IMR-90 (cell line): ENCODE data around the gene SUPT3H. TPM values are rescaled to one million over a fixed set of nuclear protein-coding genes. Genes with fewer than 3 reads are reported as not detected.

ENCODE experiments used
- ATAC-seq: fragments of 200-7000 bp; cut with Tn5 transposase; 2 replicates; pipeline ENCODE4 v1.9.1; 2020; ENCODE audit warnings: low read depth, mild to moderate bottlenecking, moderate library complexity
- BruUV-seq: library from RNA; stranded (reverse); fragments of 400-500 nt; replicated peaks from 2 replicates; lab custom pipeline; 2021; lab: Mats Ljungman, UMichigan
- CTCF ChIA-PET: fragments of 300-600 bp; formaldehyde crosslinking; extraction: SDS; loops from one replicate; lab custom pipeline; 2021; ENCODE audit warnings: antibody characterized with exemption; lab: Yijun Ruan, JAX
- POLR2A ChIA-PET: fragments of 300-600 bp; sonication (Branson Sonifier 250); formaldehyde crosslinking; loops from one replicate; lab custom pipeline; 2022; ENCODE audit warnings: antibody characterized with exemption; ENCODE audit not compliant: unreplicated experiment; lab: Charles Lee
- DNase-seq: peaks from one replicate; pipeline ENCODE4 v3.0.0; 2013
- H2AFZ ChIP-seq: replicated peaks from 2 replicates; pipeline ENCODE3; 2013; ENCODE audit warnings: low read length, mild to moderate bottlenecking; ENCODE audit not compliant: poor library complexity
- H2AK5ac ChIP-seq: 2 replicates; pipeline ENCODE4 v1.6.1; 2013; ENCODE audit warnings: low read depth, low read length, inconsistent platforms
- H2AK9ac ChIP-seq: replicated peaks from 2 replicates; pipeline ENCODE3; 2013; ENCODE audit warnings: mild to moderate bottlenecking, low read depth, low read length, moderate library complexity; ENCODE audit not compliant: poor library complexity
- H2BK120ac ChIP-seq: 2 replicates; pipeline ENCODE4 v1.6.1; 2013; ENCODE audit warnings: low read depth, low read length, inconsistent platforms
- H2BK15ac ChIP-seq: 3 replicates; pipeline ENCODE4 v1.6.1; 2013; ENCODE audit warnings: low read depth, low read length, inconsistent platforms
- H2BK20ac ChIP-seq: 2 replicates; pipeline ENCODE4 v1.6.1; 2013; ENCODE audit warnings: low read depth, mild to moderate bottlenecking, inconsistent platforms, low read length, moderate library complexity
- H2BK5ac ChIP-seq: 2 replicates; pipeline ENCODE4 v1.6.1; 2013; ENCODE audit warnings: mild to moderate bottlenecking, low read depth, low read length, inconsistent platforms; ENCODE audit not compliant: poor library complexity, severe bottlenecking
- H3K14ac ChIP-seq: replicated peaks from 2 replicates; pipeline ENCODE4 v1.6.1; 2013; ENCODE audit warnings: low read depth, low read length, inconsistent platforms
- H3K18ac ChIP-seq: 2 replicates; pipeline ENCODE4 v1.6.1; 2013; ENCODE audit warnings: low read depth, low read length, control low read depth
- H3K23ac ChIP-seq: 2 replicates; pipeline ENCODE4 v1.6.1; 2013; ENCODE audit warnings: low read depth, low read length, inconsistent platforms
- H3K27ac ChIP-seq: 2 replicates; pipeline ENCODE4 v1.5.1; 2013; ENCODE audit warnings: mild to moderate bottlenecking, control low read depth, low read length; ENCODE audit not compliant: insufficient read depth
- H3K27me3 ChIP-seq: 2 replicates; pipeline ENCODE4 v1.6.1; 2013; ENCODE audit warnings: low read length; ENCODE audit not compliant: control insufficient read depth, insufficient read depth
- H3K36me3 ChIP-seq: 2 replicates; pipeline ENCODE4 v1.6.1; 2013; ENCODE audit warnings: low read length, mixed read lengths; ENCODE audit not compliant: control insufficient read depth, insufficient read depth
- H3K4ac ChIP-seq: 2 replicates; pipeline ENCODE4 v1.6.1; 2013; ENCODE audit warnings: low read depth, low read length, inconsistent platforms
- H3K4me1 ChIP-seq: 2 replicates; pipeline ENCODE4 v1.6.1; 2013; ENCODE audit warnings: low read length, mixed read lengths; ENCODE audit not compliant: control insufficient read depth, insufficient read depth
- H3K4me2 ChIP-seq: 2 replicates; pipeline ENCODE4 v1.6.1; 2013; ENCODE audit warnings: low read depth, mild to moderate bottlenecking, control low read depth, low read length, moderate library complexity
- H3K4me3 ChIP-seq: 2 replicates; pipeline ENCODE4 v1.5.1; 2013; ENCODE audit warnings: low read depth, mild to moderate bottlenecking, control low read depth, low read length, moderate library complexity; ENCODE audit not compliant: insufficient read depth
- H3K56ac ChIP-seq: 2 replicates; pipeline ENCODE4 v1.6.1; 2013; ENCODE audit warnings: low read length, inconsistent platforms; ENCODE audit not compliant: insufficient read depth; ENCODE audit errors: extremely low read depth
- H3K79me1 ChIP-seq, 2 experiments: 2 replicates each; pipeline ENCODE4 v1.6.1; 2013; ENCODE audit warnings: low read length in 2 of 2, inconsistent platforms in 1 of 2, low read depth in 1 of 2
- H3K9ac ChIP-seq: 2 replicates; pipeline ENCODE4 v1.6.1; 2013; ENCODE audit warnings: low read depth, low read length, control low read depth
- H3K9me1 ChIP-seq: 2 replicates; pipeline ENCODE4 v1.6.1; 2013; ENCODE audit warnings: low read length, inconsistent platforms; ENCODE audit not compliant: insufficient read depth
- H3K9me3 ChIP-seq: 2 replicates; pipeline ENCODE4 v1.6.1; 2013; ENCODE audit warnings: low read length; ENCODE audit not compliant: control insufficient read depth, insufficient read depth
- H4K20me1 ChIP-seq: 2 replicates; pipeline ENCODE4 v1.6.1; 2013; ENCODE audit warnings: low read length, inconsistent platforms; ENCODE audit not compliant: insufficient read depth
- H4K5ac ChIP-seq: 2 replicates; pipeline ENCODE4 v1.6.1; 2013; ENCODE audit warnings: mild to moderate bottlenecking, low read depth, low read length, control low read depth
- H4K8ac ChIP-seq, 2 experiments: 2 replicates each; pipeline ENCODE4 v1.6.1; 2013; ENCODE audit warnings: low read depth in 2 of 2, low read length in 2 of 2, control low read depth in 1 of 2, inconsistent platforms in 1 of 2
- H4K91ac ChIP-seq: 2 replicates; pipeline ENCODE4 v1.6.1; 2013; ENCODE audit warnings: low read depth, low read length, inconsistent platforms; ENCODE audit not compliant: insufficient read depth
- BHLHE40 ChIP-seq: fragments of 150-350 bp; IDR thresholded peaks from 2 replicates; pipeline ENCODE4 v1.6.1; 2016; ENCODE audit warnings: mild to moderate bottlenecking, low read depth, low read length
- CHD1 ChIP-seq: IDR thresholded peaks from 2 replicates; pipeline ENCODE4 v1.6.1; 2012; ENCODE audit warnings: low read depth, low read length, improper control_type of control experiment
- MAFK ChIP-seq: IDR thresholded peaks from 2 replicates; pipeline ENCODE4 v1.6.1; 2012; ENCODE audit warnings: low read depth, low read length, improper control_type of control experiment
- MAZ ChIP-seq: IDR thresholded peaks from 2 replicates; pipeline ENCODE4 v1.6.1; 2012; ENCODE audit warnings: low read depth, mild to moderate bottlenecking, low read length, improper control_type of control experiment, moderate library complexity, borderline replicate concordance
- NFE2L2 ChIP-seq: fragments of 150-350 bp; IDR thresholded peaks from 2 replicates; pipeline ENCODE4 v1.6.1; 2016; ENCODE audit warnings: low read depth, mild to moderate bottlenecking, low read length
- POLR2A ChIP-seq: IDR thresholded peaks from 2 replicates; pipeline ENCODE4 v1.6.1; 2012; ENCODE audit warnings: mild to moderate bottlenecking, low read depth, low read length
- RAD21 ChIP-seq: IDR thresholded peaks from 2 replicates; pipeline ENCODE4 v1.6.1; 2012; ENCODE audit warnings: low read length, improper control_type of control experiment
- RCOR1 ChIP-seq: IDR thresholded peaks from 2 replicates; pipeline ENCODE4 v1.6.1; 2012; ENCODE audit warnings: mild to moderate bottlenecking, low read length, improper control_type of control experiment; ENCODE audit not compliant: insufficient replicate concordance
- RFX5 ChIP-seq: IDR thresholded peaks from 2 replicates; pipeline ENCODE4 v1.8.0; 2012; ENCODE audit warnings: low read depth, mild to moderate bottlenecking, low read length, moderate library complexity
- SMC3 ChIP-seq: fragments of 150-350 bp; IDR thresholded peaks from 2 replicates; pipeline ENCODE4 v1.6.1; 2016; ENCODE audit warnings: low read depth, mild to moderate bottlenecking, antibody characterized with exemption, low read length, moderate library complexity
- USF2 ChIP-seq: fragments of 150-350 bp; IDR thresholded peaks from 2 replicates; pipeline ENCODE4 v1.6.1; 2017; ENCODE audit warnings: mild to moderate bottlenecking, antibody characterized with exemption, low read length, low read depth
- dilution Hi-C: fragments of 300-500 bp; cut with HindIII; formaldehyde crosslinking; loops from one replicate; pipeline ENCODE4 v1.14.3; 2018; ENCODE audit warnings: low sequenced_read_pairs; ENCODE audit not compliant: unreplicated experiment
- in situ Hi-C: fragments of 300-500 bp; cut with MboI; formaldehyde crosslinking; loops from 3 replicates; pipeline ENCODE4 v1.14.3; 2019; ENCODE audit warnings: low sequenced_read_pairs, inconsistent platforms, mixed read lengths
- intact Hi-C: fragments of 100-400 bp; cut with micrococcal nuclease; formaldehyde crosslinking; loops from 2 replicates; pipeline ENCODE4 v1.10.0; 2022
- polyA plus RNA-seq, 3 experiments: library from polyadenylated mRNA; depleted of rRNA; stranded (reverse); fragments of >200 nt; gene quantifications; 2 replicates each; pipeline ENCODE4 v1.2.3, GENCODE V29; 2012; ENCODE audit warnings: low replicate concordance in 1 of 3
- total RNA-seq: library from RNA; depleted of rRNA; stranded (reverse); fragments of >200 nt; gene quantifications from 2 replicates; pipeline ENCODE4 v1.2.3, GENCODE V29; 2012

The SUPT3H gene
- total and polyA plus RNA-seq, 2 of the 4 experiments (the other 2 are of a cell fraction), result 4.5 to 5.0 TPM

GRCh38 chr6:45297320-45297719 is 80.4 kb downstream of the SUPT3H start:
- H2BK120ac ChIP-seq, result no peak overlapping the region
- DNase-seq (no peak), ATAC-seq (no peak)
- POLR2A ChIA-PET, result no interaction called here
- H3K27me3 ChIP-seq, result no peaks in the 10 kb centered on the region
- in situ Hi-C loops (no loop called here), dilution Hi-C loops (no loop called here), intact Hi-C loops (no loop called here)
- no peak overlapping the region for H3K9ac ChIP-seq
- H3K4me2 ChIP-seq, result no peak overlapping the region
- H3K56ac ChIP-seq, result no peak overlapping the region
- H2BK20ac ChIP-seq, result no peak overlapping the region
- H3K23ac ChIP-seq, result no peak overlapping the region
- no peak for TF ChIP-seq NFE2L2
- no peak for TF ChIP-seq CHD1
- TF ChIP-seq MAFK, result no peak
- no peak for TF ChIP-seq RFX5
- no peak for TF ChIP-seq RCOR1
- no peak for TF ChIP-seq POLR2A
- no peak for TF ChIP-seq BHLHE40
- no peak for TF ChIP-seq SMC3
- TF ChIP-seq RAD21, result no peak
- TF ChIP-seq MAZ, result no peak
- TF ChIP-seq USF2, result no peak
- H2AFZ ChIP-seq, result no peak overlapping the region
- no peak overlapping the region for H2BK15ac ChIP-seq
- H2AK5ac ChIP-seq, result no peak overlapping the region
- no peaks in the 10 kb centered on the region for H3K4me1 ChIP-seq
- no peaks in the 10 kb centered on the region for H3K9me3 ChIP-seq
- H3K79me1 ChIP-seq, result no peaks in the 10 kb centered on the region
- H4K20me1 ChIP-seq, result no peaks in the 10 kb centered on the region
- H4K8ac ChIP-seq, result no peak overlapping the region
- no peak overlapping the region for H3K4me3 ChIP-seq
- H4K5ac ChIP-seq, result no peak overlapping the region
- H3K14ac ChIP-seq, result no peak overlapping the region
- H2BK5ac ChIP-seq, result no peak overlapping the region
- H3K36me3 ChIP-seq, result no peaks in the 10 kb centered on the region
- no TSS peak for BruUV-seq
- H3K27ac ChIP-seq, result no peak overlapping the region
- CTCF ChIA-PET, result interaction anchor here (0.8 kb wide), 1 partner anchor 53 kb away, joined by 8 read pairs; no protein-coding TSS in a partner anchor
- H2AK9ac ChIP-seq, result no peak overlapping the region
- H3K9me1 ChIP-seq, result no peaks in the 10 kb centered on the region
- no peak overlapping the region for H4K91ac ChIP-seq
- no peak overlapping the region for H3K18ac ChIP-seq
- no peak overlapping the region for H3K4ac ChIP-seq
